ENCODE data around the gene IMPA2.

DNA sequence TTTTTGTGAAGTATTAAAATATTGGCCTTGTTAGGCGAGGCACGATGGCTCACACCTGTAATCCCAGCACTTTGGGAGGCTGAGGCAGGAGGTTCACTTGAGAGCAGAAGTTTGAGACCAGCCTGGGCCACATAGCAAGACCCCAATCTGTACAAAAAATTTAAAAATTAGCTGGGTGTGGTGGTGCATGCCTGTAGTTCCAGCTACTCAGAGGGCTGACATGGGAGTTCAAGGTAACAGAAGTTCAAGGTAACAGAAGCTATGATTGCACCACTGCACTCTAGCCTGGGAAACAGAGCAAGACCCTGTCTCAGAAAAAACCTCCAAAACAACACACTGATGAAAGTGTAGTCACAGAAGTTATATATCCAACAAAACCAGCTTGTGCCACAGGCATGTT, 39.8 kb downstream of the IMPA2 start:
- TF ChIP-seq, protein P1, sequence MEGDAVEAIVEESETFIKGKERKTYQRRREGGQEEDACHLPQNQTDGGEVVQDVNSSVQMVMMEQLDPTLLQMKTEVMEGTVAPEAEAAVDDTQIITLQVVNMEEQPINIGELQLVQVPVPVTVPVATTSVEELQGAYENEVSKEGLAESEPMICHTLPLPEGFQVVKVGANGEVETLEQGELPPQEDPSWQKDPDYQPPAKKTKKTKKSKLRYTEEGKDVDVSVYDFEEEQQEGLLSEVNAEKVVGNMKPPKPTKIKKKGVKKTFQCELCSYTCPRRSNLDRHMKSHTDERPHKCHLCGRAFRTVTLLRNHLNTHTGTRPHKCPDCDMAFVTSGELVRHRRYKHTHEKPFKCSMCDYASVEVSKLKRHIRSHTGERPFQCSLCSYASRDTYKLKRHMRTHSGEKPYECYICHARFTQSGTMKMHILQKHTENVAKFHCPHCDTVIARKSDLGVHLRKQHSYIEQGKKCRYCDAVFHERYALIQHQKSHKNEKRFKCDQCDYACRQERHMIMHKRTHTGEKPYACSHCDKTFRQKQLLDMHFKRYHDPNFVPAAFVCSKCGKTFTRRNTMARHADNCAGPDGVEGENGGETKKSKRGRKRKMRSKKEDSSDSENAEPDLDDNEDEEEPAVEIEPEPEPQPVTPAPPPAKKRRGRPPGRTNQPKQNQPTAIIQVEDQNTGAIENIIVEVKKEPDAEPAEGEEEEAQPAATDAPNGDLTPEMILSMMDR (optimal IDR thresholded peaks at IDR 0.05 in 1 of 3, IDR thresholded peaks at IDR 0.05 in 1 of 3, conservative IDR thresholded peaks at IDR 0.05 in 1 of 3; ENCODE audit: extremely low read depth in 1 of 3, insufficient read depth in 2 of 3, low read length in 3 of 3), result no peak
- no peak for TF ChIP-seq EZH2 (IDR thresholded peaks at IDR 0.05; ENCODE audit: low read length)

All from keratinocyte (primary cell).